Measurements from ENCODE around the gene NRARP.

The NRARP gene

GRCh38 chr9:137300567-137301080, 1.4 kb downstream of the NRARP start:
- H3K79me1 ChIP-seq (ENCODE audit: low read length), result peaks cover 2% of the 10 kb centered on the region
- H3K4me3 ChIP-seq (ENCODE audit: low read depth, low read length), result peak overlapping the region; percentile 16
- H3K4me2 ChIP-seq (ENCODE audit: low read length), result peak overlapping the region; percentile 70
- no peak overlapping the region for H3K4ac ChIP-seq (ENCODE audit: low read depth, low read length)
- WGBS (ENCODE audit: extremely low coverage, insufficient coverage, insufficient read length), result no CpG with 5 or more reads among the region's 25 CpGs
- no peak for DNase-seq
- H2AK5ac ChIP-seq (ENCODE audit: low read length), result no peak overlapping the region
- H4K91ac ChIP-seq (ENCODE audit: low read depth, low read length), result no peak overlapping the region
- no peak overlapping the region for H3K27ac ChIP-seq (ENCODE audit: low read depth, low read length)
- no peak overlapping the region for H3K18ac ChIP-seq (ENCODE audit: low read length)
- H2BK12ac ChIP-seq (ENCODE audit: low read length), result no peak overlapping the region
- no peak overlapping the region for H3K14ac ChIP-seq (ENCODE audit: low read length)
- no peak overlapping the region for H2BK5ac ChIP-seq (ENCODE audit: low read depth, low read length, poor library complexity)
- H3K9me3 ChIP-seq (ENCODE audit: insufficient read depth, low read depth, low read length), result no peaks in the 10 kb centered on the region
- H3K23ac ChIP-seq (ENCODE audit: low read length), result no peak overlapping the region
- no peak overlapping the region for H4K8ac ChIP-seq (ENCODE audit: low read depth, low read length)
- H2AFZ ChIP-seq (ENCODE audit: insufficient read depth, low read length, poor library complexity), result peak overlapping the region; percentile 35
- no peak overlapping the region for H2BK120ac ChIP-seq (ENCODE audit: insufficient read depth, low read length, poor library complexity)
- no peaks in the 10 kb centered on the region for H3K79me2 ChIP-seq (ENCODE audit: control insufficient read depth, insufficient read depth, low read length, poor library complexity)
- no peak overlapping the region for H3K9ac ChIP-seq (ENCODE audit: low read length)
- no peaks in the 10 kb centered on the region for H3K36me3 ChIP-seq (ENCODE audit: control insufficient read depth in 1 of 2, insufficient read depth in 2 of 2, low read length in 2 of 2)
- no peak overlapping the region for H4K12ac ChIP-seq (ENCODE audit: low read depth, low read length)
- peaks cover 10% of the 10 kb centered on the region for H3K27me3 ChIP-seq (ENCODE audit: insufficient read depth, low read length)
- peaks cover 12 to 26% of the 10 kb centered on the region in 2 experiments for H3K4me1 ChIP-seq (ENCODE audit: control insufficient read depth in 1 of 2, insufficient read depth in 2 of 2, low read length in 2 of 2)

DNA sequence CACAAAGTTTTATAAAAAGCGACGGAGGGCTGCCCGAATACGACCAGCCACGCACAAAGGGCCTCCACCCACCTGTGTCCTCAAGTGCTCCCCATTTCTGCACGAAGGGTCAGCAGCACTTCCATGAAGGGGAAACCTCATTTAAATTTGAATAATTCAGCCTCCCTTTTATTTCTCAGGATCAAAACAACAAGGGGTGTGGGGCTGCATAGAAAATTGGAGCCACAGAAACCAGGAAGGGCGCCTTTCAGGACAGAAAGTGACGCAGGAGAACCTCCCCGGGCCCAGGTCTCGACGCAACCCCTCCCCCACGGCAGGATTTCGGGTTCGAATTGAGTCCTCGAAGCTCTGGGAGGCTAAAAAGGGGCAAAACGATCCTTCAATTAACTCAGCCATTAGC, 2.1 kb downstream of the NRARP start:
- no peak overlapping the region for H2BK5ac ChIP-seq (ENCODE audit: low read depth, low read length, poor library complexity)
- H3K27ac ChIP-seq (ENCODE audit: low read depth, low read length), result no peak overlapping the region
- peaks cover 12% of the 10 kb centered on the region for H3K27me3 ChIP-seq (ENCODE audit: insufficient read depth, low read length)
- H3K79me2 ChIP-seq (ENCODE audit: control insufficient read depth, insufficient read depth, low read length, poor library complexity), result no peaks in the 10 kb centered on the region
- no peak overlapping the region for H2BK120ac ChIP-seq (ENCODE audit: insufficient read depth, low read length, poor library complexity)
- no peak overlapping the region for H3K4me3 ChIP-seq (ENCODE audit: low read depth, low read length)
- H3K14ac ChIP-seq (ENCODE audit: low read length), result no peak overlapping the region
- no peak overlapping the region for H2BK12ac ChIP-seq (ENCODE audit: low read length)
- H3K23ac ChIP-seq (ENCODE audit: low read length), result no peak overlapping the region
- peaks cover under 1% of the 10 kb centered on the region for H3K9me3 ChIP-seq (ENCODE audit: insufficient read depth, low read depth, low read length)
- peaks cover 12 to 27% of the 10 kb centered on the region in 2 experiments for H3K4me1 ChIP-seq (ENCODE audit: control insufficient read depth in 1 of 2, insufficient read depth in 2 of 2, low read length in 2 of 2)
- H3K4me2 ChIP-seq (ENCODE audit: low read length), result no peak overlapping the region
- no peak overlapping the region for H2AFZ ChIP-seq (ENCODE audit: insufficient read depth, low read length, poor library complexity)
- H3K36me3 ChIP-seq (ENCODE audit: control insufficient read depth in 1 of 2, insufficient read depth in 2 of 2, low read length in 2 of 2), result no peaks in the 10 kb centered on the region
- H3K18ac ChIP-seq (ENCODE audit: low read length), result no peak overlapping the region
- no peak overlapping the region for H3K9ac ChIP-seq (ENCODE audit: low read length)
- H3K4ac ChIP-seq (ENCODE audit: low read depth, low read length), result no peak overlapping the region
- H3K79me1 ChIP-seq (ENCODE audit: low read length), result peaks cover 2% of the 10 kb centered on the region
- no peak overlapping the region for H2AK5ac ChIP-seq (ENCODE audit: low read length)
- WGBS (ENCODE audit: extremely low coverage, insufficient coverage, insufficient read length), result no CpG with 5 or more reads among the region's 16 CpGs
- no peak overlapping the region for H4K91ac ChIP-seq (ENCODE audit: low read depth, low read length)
- no peak for DNase-seq
- H4K12ac ChIP-seq (ENCODE audit: low read depth, low read length), result no peak overlapping the region
- no peak overlapping the region for H4K8ac ChIP-seq (ENCODE audit: low read depth, low read length)

GRCh38 chr9:137299203-137299565, 2.9 kb downstream of the NRARP start:
- H2BK120ac ChIP-seq (ENCODE audit: insufficient read depth, low read length, poor library complexity), result no peak overlapping the region
- no peak overlapping the region for H2AK5ac ChIP-seq (ENCODE audit: low read length)
- no peak overlapping the region for H2BK12ac ChIP-seq (ENCODE audit: low read length)
- H4K91ac ChIP-seq (ENCODE audit: low read depth, low read length), result no peak overlapping the region
- no peak overlapping the region for H4K8ac ChIP-seq (ENCODE audit: low read depth, low read length)
- H3K9ac ChIP-seq (ENCODE audit: low read length), result no peak overlapping the region
- no peak overlapping the region for H3K14ac ChIP-seq (ENCODE audit: low read length)
- H2AFZ ChIP-seq (ENCODE audit: insufficient read depth, low read length, poor library complexity), result no peak overlapping the region
- WGBS (ENCODE audit: extremely low coverage, insufficient coverage, insufficient read length), result no CpG with 5 or more reads among the region's 10 CpGs
- H3K4ac ChIP-seq (ENCODE audit: low read depth, low read length), result no peak overlapping the region
- H3K4me2 ChIP-seq (ENCODE audit: low read length), result no peak overlapping the region
- no peak overlapping the region for H3K4me3 ChIP-seq (ENCODE audit: low read depth, low read length)
- H3K27me3 ChIP-seq (ENCODE audit: insufficient read depth, low read length), result peaks cover 12% of the 10 kb centered on the region
- H3K23ac ChIP-seq (ENCODE audit: low read length), result no peak overlapping the region
- peaks cover 7% of the 10 kb centered on the region for H3K9me3 ChIP-seq (ENCODE audit: insufficient read depth, low read depth, low read length)
- no peak overlapping the region for H3K27ac ChIP-seq (ENCODE audit: low read depth, low read length)
- no peak overlapping the region for H2BK5ac ChIP-seq (ENCODE audit: low read depth, low read length, poor library complexity)
- no peak for DNase-seq
- H3K79me1 ChIP-seq (ENCODE audit: low read length), result peaks cover 2% of the 10 kb centered on the region
- H3K18ac ChIP-seq (ENCODE audit: low read length), result no peak overlapping the region
- peaks cover 12 to 28% of the 10 kb centered on the region in 2 experiments for H3K4me1 ChIP-seq (ENCODE audit: control insufficient read depth in 1 of 2, insufficient read depth in 2 of 2, low read length in 2 of 2)
- H3K36me3 ChIP-seq (ENCODE audit: control insufficient read depth in 1 of 2, insufficient read depth in 2 of 2, low read length in 2 of 2), result no peaks in the 10 kb centered on the region
- H3K79me2 ChIP-seq (ENCODE audit: control insufficient read depth, insufficient read depth, low read length, poor library complexity), result no peaks in the 10 kb centered on the region
- no peak overlapping the region for H4K12ac ChIP-seq (ENCODE audit: low read depth, low read length)

- H3K4ac ChIP-seq (ENCODE audit: low read depth, low read length), result no peak overlapping the region
- H3K23ac ChIP-seq (ENCODE audit: low read length), result no peak overlapping the region
- H3K18ac ChIP-seq (ENCODE audit: low read length), result no peak overlapping the region
- H4K91ac ChIP-seq (ENCODE audit: low read depth, low read length), result no peak overlapping the region
- no peak overlapping the region for H3K14ac ChIP-seq (ENCODE audit: low read length)
- H4K8ac ChIP-seq (ENCODE audit: low read depth, low read length), result no peak overlapping the region
- H3K79me1 ChIP-seq (ENCODE audit: low read length), result peaks cover 2% of the 10 kb centered on the region
- H3K4me2 ChIP-seq (ENCODE audit: low read length), result no peak overlapping the region
- no CpG with 5 or more reads among the region's 24 CpGs for WGBS (ENCODE audit: extremely low coverage, insufficient coverage, insufficient read length)
- no peak overlapping the region for H2BK12ac ChIP-seq (ENCODE audit: low read length)
- no peak overlapping the region for H2AFZ ChIP-seq (ENCODE audit: insufficient read depth, low read length, poor library complexity)
- H3K9me3 ChIP-seq (ENCODE audit: insufficient read depth, low read depth, low read length), result peaks cover 8% of the 10 kb centered on the region
- peaks cover 12% of the 10 kb centered on the region for H3K27me3 ChIP-seq (ENCODE audit: insufficient read depth, low read length)
- H2AK5ac ChIP-seq (ENCODE audit: low read length), result no peak overlapping the region
- H3K27ac ChIP-seq (ENCODE audit: low read depth, low read length), result no peak overlapping the region
- H3K9ac ChIP-seq (ENCODE audit: low read length), result no peak overlapping the region
- no peak overlapping the region for H2BK5ac ChIP-seq (ENCODE audit: low read depth, low read length, poor library complexity)
- no peak overlapping the region for H4K12ac ChIP-seq (ENCODE audit: low read depth, low read length)
- H3K4me3 ChIP-seq (ENCODE audit: low read depth, low read length), result no peak overlapping the region
- no peak for DNase-seq
- no peaks in the 10 kb centered on the region for H3K79me2 ChIP-seq (ENCODE audit: control insufficient read depth, insufficient read depth, low read length, poor library complexity)
- H3K4me1 ChIP-seq (ENCODE audit: control insufficient read depth in 1 of 2, insufficient read depth in 2 of 2, low read length in 2 of 2), result peaks cover 12 to 28% of the 10 kb centered on the region in 2 experiments
- no peak overlapping the region for H2BK120ac ChIP-seq (ENCODE audit: insufficient read depth, low read length, poor library complexity)
- H3K36me3 ChIP-seq (ENCODE audit: control insufficient read depth in 1 of 2, insufficient read depth in 2 of 2, low read length in 2 of 2), result no peaks in the 10 kb centered on the region
These were observed 3.5 kb downstream of the NRARP start for GRCh38 chr9:137298401-137299202.

Measured in trophoblast cell (in vitro differentiated cells and primary cell).